K562 (cell line): ENCODE results near the gene FKRP. TPM values are rescaled to one million over a fixed set of nuclear protein-coding genes. Genes with fewer than 3 reads are reported as not detected.

ENCODE experiments used
- ATAC-seq: fragments of 200-7000 bp; cut with Tn5 transposase; 3 replicates; pipeline ENCODE4 v1.9.1; 2020; ENCODE audit warnings: moderate library complexity
- BruUV-seq: library from RNA; stranded (reverse); fragments of 400-500 nt; replicated peaks from 2 replicates; lab custom pipeline; 2021; lab: Mats Ljungman, UMichigan
- CTCF ChIA-PET: fragments of 300-600 bp; formaldehyde crosslinking; extraction: SDS; loops from one replicate; lab custom pipeline; 2021; ENCODE audit warnings: low intra/inter-chr PET ratio; lab: Yijun Ruan, JAX
- POLR2A ChIA-PET: fragments of 300-600, 350-650 bp; sonication (Branson Sonifier 250); formaldehyde crosslinking; extraction: SDS; loops from one replicate; lab custom pipeline; 2021; ENCODE audit warnings: antibody characterized with exemption, inconsistent platforms; lab: Yijun Ruan, JAX
- DNase-seq, 4 experiments: peaks; one replicate each; pipeline versions ENCODE4 v3.0.0 to v3.0.0-alpha.2; 2011 to 2018; ENCODE audit warnings: low spot score in 3 of 4, mixed read lengths in 3 of 4; ENCODE audit errors: extremely low read depth in 1 of 4
- FAIRE-seq: peaks from 2 replicates; lab custom pipeline; 2011; peaks lifted over from hg19 to GRCh38; lab: Jason Lieb, UNC
- H2AFZ ChIP-seq: 2 replicates; pipeline ENCODE4 v1.6.0; 2011; ENCODE audit warnings: low read depth, low read length, control low read depth, inconsistent platforms
- H3K27ac ChIP-seq: fragments of 200-600 bp; 3 replicates; pipeline ENCODE4 v1.8.0; 2011; ENCODE audit warnings: low read depth, mild to moderate bottlenecking, control low read depth, inconsistent platforms, low read length, moderate library complexity, mixed read lengths; ENCODE audit errors: extremely low read depth
- H3K27me3 ChIP-seq, 2 experiments: fragments of 300-600 bp in 1 of 2; 2 replicates in 1 of 2; 3 replicates in 1 of 2; pipeline versions ENCODE4 v1.6.0 to v1.8.0; 2011; ENCODE audit warnings: inconsistent platforms in 2 of 2, low read length in 2 of 2, mild to moderate bottlenecking in 1 of 2, mixed read lengths in 1 of 2, moderate library complexity in 1 of 2; ENCODE audit not compliant: control insufficient read depth in 2 of 2, insufficient read depth in 2 of 2
- H3K36me3 ChIP-seq: fragments of 300-600 bp; 3 replicates; pipeline ENCODE4 v1.8.0; 2011; ENCODE audit warnings: mild to moderate bottlenecking, low read length, inconsistent platforms; ENCODE audit not compliant: control insufficient read depth, insufficient read depth
- H3K4me1 ChIP-seq, 2 experiments: fragments of 200-600 bp in 1 of 2; replicated peaks in 1 of 2; 2 replicates in 1 of 2; 3 replicates in 1 of 2; pipeline versions ENCODE4 v1.5.1 to v1.8.0; 2011; ENCODE audit warnings: inconsistent platforms in 2 of 2, low read length in 2 of 2, mild to moderate bottlenecking in 1 of 2, mixed read lengths in 1 of 2, moderate library complexity in 1 of 2; ENCODE audit not compliant: control insufficient read depth in 2 of 2, insufficient read depth in 2 of 2
- H3K4me2 ChIP-seq: 2 replicates; pipeline ENCODE4 v1.6.1; 2011; ENCODE audit warnings: low read length, control low read depth, inconsistent platforms, mixed read lengths; ENCODE audit not compliant: insufficient read depth
- H3K4me3 ChIP-seq: fragments of 200-600 bp; sonication (generic), shearing (Covaris generic); 2 replicates; pipeline ENCODE4 v1.5.1; 2016; ENCODE audit warnings: control low read depth, inconsistent platforms
- H3K79me2 ChIP-seq: fragments of 200-600 bp; 3 replicates; pipeline ENCODE4 v1.8.0; 2011; ENCODE audit warnings: low read length, inconsistent platforms; ENCODE audit not compliant: control insufficient read depth, insufficient read depth
- H3K9ac ChIP-seq, 2 experiments: 2 replicates each; pipeline versions ENCODE4 v1.6.0 to v1.6.1; 2011; ENCODE audit warnings: low read depth in 2 of 2, low read length in 2 of 2, control low read depth in 1 of 2, inconsistent platforms in 1 of 2, mild to moderate bottlenecking in 1 of 2, mixed read lengths in 1 of 2; ENCODE audit not compliant: insufficient read depth in 1 of 2
- H3K9me1 ChIP-seq: one replicate; pipeline ENCODE4 v1.6.0; 2011; ENCODE audit warnings: inconsistent platforms, mild to moderate bottlenecking, low read length, moderate library complexity; ENCODE audit not compliant: control insufficient read depth, insufficient read depth
- H3K9me3 ChIP-seq: replicated peaks from 2 replicates; pipeline ENCODE4 v1.5.1; 2011; ENCODE audit warnings: low read depth, low read length, inconsistent platforms; ENCODE audit not compliant: control insufficient read depth, insufficient read depth
- H4K20me1 ChIP-seq: replicated peaks from 2 replicates; pipeline ENCODE4 v1.6.1; 2011; ENCODE audit warnings: low read length, inconsistent platforms, mixed read lengths; ENCODE audit not compliant: control insufficient read depth, insufficient read depth
- ZNF384 ChIP-seq: IDR thresholded peaks from 2 replicates; pipeline ENCODE4 v1.6.1; 2012; ENCODE audit warnings: low read depth, low read length, improper control_type of control experiment
- WGBS: fragments of 100-300 bp; shearing (Covaris generic); methylation state at CpG from one replicate; pipeline ENCODE4 v1.1.6; 2016; ENCODE audit warnings: low coverage, mixed read lengths; ENCODE audit not compliant: insufficient coverage; ENCODE audit errors: missing lambda C conversion rate; 5-methylcytosine and 5-hydroxymethylcytosine counted together
- in situ Hi-C: fragments of 300-500 bp; cut with MboI; formaldehyde crosslinking; loops from 4 replicates; pipeline ENCODE4 v1.15.0; 2018; ENCODE audit warnings: inconsistent platforms, mixed read lengths
- intact Hi-C: fragments of 100-400 bp; cut with micrococcal nuclease; formaldehyde crosslinking; loops from 2 replicates; pipeline ENCODE4 v1.14.2; 2022
- polyA plus RNA-seq, 8 experiments: library from polyadenylated mRNA; depleted of rRNA in 4 of 8; stranded (reverse) in 5 of 8; unstranded in 3 of 8; fragments of >200 nt; fragmentation: Nextera tagmentation in 2 of 8; fragmentation: Illumina TruSeq in 1 of 8; extraction: Ambion mirVana in 2 of 8; extraction: Trizol in 1 of 8; gene quantifications; 2 replicates each; pipeline versions ENCODE4 v1.2.1 to v1.2.3, GENCODE V29; 2011 to 2014; ENCODE audit warnings: inconsistent platforms in 1 of 8, missing spikeins in 1 of 8
- total RNA-seq, 7 experiments: library from RNA; depleted of rRNA in 6 of 7; stranded (reverse); fragments of >200 nt in 6 of 7; fragmentation: Illumina TruSeq in 2 of 7; extraction: Trizol in 2 of 7; gene quantifications; 2 replicates each; pipeline versions ENCODE4 v1.2.1 to v1.2.3, GENCODE V29; 2011 to 2021; ENCODE audit warnings: low replicate concordance in 1 of 7
- TF ChIP-seq, protein P1 (sequence below): sonication (generic); formaldehyde crosslinking; IDR thresholded peaks from 2 replicates; pipeline ENCODE4 v1.8.1; 2023; ENCODE audit warnings: mild to moderate bottlenecking, missing genetic modification reagents

The FKRP gene
- total and polyA plus RNA-seq, 9 of the 15 experiments (the other 6 are each of a cell fraction or from before 2014, with no cell fraction given), result 0.68 to 16.1 (median 6.5) TPM

DNA sequence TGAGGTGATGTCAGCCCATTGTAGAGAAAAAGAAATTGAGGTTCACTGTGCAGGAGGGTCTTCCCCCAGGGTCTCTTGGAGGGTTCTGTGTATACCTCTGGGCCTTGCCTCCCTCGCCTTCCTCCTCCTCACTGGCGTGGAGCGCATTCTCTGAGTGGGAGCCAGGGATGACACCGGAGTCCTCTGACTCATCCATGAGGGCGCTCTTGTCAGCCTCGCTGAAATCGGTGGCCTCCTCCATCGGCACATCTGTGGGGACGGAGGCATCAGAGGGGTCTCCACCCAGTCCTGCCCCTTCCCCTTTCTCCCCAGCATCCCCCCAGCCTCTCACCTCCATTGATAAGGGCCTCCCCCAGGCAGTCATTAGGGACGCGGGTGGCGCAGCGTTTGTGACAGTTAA lies 45.2 kb upstream of the FKRP start:
- DNase-seq (no peak), ATAC-seq (no peak), FAIRE-seq (no peak)
- H3K4me1 ChIP-seq, result peaks cover 12 to 22% of the 10 kb centered on the region in 2 experiments; a peak in 4 of 5 replicates
- ChIA-PET POLR2A (no interaction called here), CTCF (interaction anchor here (0.6 kb wide), 1 partner anchor 45 kb away, joined by 4 read pairs; no protein-coding TSS in a partner anchor)
- in situ Hi-C loops, result no loop called here
- H4K20me1 ChIP-seq, result peaks cover 3% of the 10 kb centered on the region; the same call in 1 of the 2 replicates
- BruUV-seq, result no TSS peak
- H3K9ac ChIP-seq, result no peak overlapping the region
- no peaks in the 10 kb centered on the region for H3K27me3 ChIP-seq
- 88% methylated on average over 12 of the region's 13 CpGs for WGBS
- H3K4me2 ChIP-seq, result no peak overlapping the region
- H3K79me2 ChIP-seq, result peaks cover 9% of the 10 kb centered on the region; the same call in 2 of the 3 replicates
- intact Hi-C loops, result no loop called here
- H3K4me3 ChIP-seq, result no peak overlapping the region
- peaks cover 67% of the 10 kb centered on the region for H3K36me3 ChIP-seq
- no peak for TF ChIP-seq ZNF384
- TF ChIP-seq, protein P1, sequence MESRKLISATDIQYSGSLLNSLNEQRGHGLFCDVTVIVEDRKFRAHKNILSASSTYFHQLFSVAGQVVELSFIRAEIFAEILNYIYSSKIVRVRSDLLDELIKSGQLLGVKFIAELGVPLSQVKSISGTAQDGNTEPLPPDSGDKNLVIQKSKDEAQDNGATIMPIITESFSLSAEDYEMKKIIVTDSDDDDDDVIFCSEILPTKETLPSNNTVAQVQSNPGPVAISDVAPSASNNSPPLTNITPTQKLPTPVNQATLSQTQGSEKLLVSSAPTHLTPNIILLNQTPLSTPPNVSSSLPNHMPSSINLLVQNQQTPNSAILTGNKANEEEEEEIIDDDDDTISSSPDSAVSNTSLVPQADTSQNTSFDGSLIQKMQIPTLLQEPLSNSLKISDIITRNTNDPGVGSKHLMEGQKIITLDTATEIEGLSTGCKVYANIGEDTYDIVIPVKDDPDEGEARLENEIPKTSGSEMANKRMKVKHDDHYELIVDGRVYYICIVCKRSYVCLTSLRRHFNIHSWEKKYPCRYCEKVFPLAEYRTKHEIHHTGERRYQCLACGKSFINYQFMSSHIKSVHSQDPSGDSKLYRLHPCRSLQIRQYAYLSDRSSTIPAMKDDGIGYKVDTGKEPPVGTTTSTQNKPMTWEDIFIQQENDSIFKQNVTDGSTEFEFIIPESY (CRISPR knock-in tag), result peak; percentile 55; the same call in 1 of the 2 replicates
- no peak overlapping the region for H2AFZ ChIP-seq
- no peak overlapping the region for H3K27ac ChIP-seq
- H3K9me3 ChIP-seq, result no peaks in the 10 kb centered on the region; the same call in 1 of the 2 replicates
- H3K9me1 ChIP-seq, result peaks cover 5% of the 10 kb centered on the region
